AG10803 (cell line): ENCODE data around the gene OR7A5.
"Not testable (repeated sequence)": the region's sequence is repeated elsewhere in the genome, so short reads cannot be mapped to it uniquely, and the experiment has no call there.

Experiments
- DNase-seq: peaks from one replicate; pipeline ENCODE4 v3.0.0; 2010; ENCODE audit warnings: low read depth
- H3K4me3 ChIP-seq: 2 replicates; pipeline ENCODE4 v1.5.1; 2011; ENCODE audit warnings: mild to moderate bottlenecking, low read length, control low read depth
- TF ChIP-seq, protein P1 (sequence below): conservative IDR thresholded peaks from 2 replicates; pipeline ENCODE4 v1.5.1; 2011; ENCODE audit warnings: mild to moderate bottlenecking, low read length, control low read depth, inconsistent platforms

Gene OR7A5

DNA sequence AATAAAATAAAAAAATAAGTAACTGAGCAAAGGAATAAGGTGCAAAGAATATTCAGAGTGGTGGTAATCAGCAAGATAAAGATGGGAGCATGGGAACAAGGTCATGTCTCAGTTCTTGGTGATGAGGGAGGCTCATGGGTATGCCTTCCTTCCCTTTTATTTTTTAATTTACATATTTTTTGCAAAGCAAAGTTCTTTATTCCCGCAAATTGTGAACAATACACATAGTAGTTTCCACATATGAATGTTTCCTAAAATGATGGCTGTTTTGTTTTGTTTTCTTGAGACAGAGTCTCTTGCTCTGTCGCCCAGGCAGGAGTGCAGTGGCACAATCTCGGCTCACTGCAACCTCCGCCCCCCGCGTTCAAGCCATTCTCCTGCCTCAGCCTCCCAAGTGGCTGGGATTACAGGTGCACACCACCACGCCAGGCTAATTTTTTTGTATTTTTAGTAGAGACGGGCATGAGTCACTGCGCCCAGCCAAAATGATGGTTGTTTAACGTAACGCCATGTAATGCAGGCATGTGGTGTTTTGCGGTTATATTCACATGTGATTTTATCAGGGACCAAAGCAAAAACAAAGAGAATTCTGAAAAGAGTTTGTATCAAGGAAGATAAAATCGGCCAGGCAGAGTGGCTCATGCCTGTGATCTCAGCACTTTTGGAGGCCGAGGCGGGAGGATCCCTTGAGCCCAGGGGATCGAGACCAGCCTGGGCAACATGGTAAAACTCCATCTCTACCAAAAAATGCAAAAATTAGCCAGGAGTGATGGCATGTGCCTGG is 52.2 kb downstream of the OR7A5 start:
- H3K4me3 ChIP-seq, result no peak overlapping the region
- TF ChIP-seq, protein P1, sequence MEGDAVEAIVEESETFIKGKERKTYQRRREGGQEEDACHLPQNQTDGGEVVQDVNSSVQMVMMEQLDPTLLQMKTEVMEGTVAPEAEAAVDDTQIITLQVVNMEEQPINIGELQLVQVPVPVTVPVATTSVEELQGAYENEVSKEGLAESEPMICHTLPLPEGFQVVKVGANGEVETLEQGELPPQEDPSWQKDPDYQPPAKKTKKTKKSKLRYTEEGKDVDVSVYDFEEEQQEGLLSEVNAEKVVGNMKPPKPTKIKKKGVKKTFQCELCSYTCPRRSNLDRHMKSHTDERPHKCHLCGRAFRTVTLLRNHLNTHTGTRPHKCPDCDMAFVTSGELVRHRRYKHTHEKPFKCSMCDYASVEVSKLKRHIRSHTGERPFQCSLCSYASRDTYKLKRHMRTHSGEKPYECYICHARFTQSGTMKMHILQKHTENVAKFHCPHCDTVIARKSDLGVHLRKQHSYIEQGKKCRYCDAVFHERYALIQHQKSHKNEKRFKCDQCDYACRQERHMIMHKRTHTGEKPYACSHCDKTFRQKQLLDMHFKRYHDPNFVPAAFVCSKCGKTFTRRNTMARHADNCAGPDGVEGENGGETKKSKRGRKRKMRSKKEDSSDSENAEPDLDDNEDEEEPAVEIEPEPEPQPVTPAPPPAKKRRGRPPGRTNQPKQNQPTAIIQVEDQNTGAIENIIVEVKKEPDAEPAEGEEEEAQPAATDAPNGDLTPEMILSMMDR, result no peak
- DNase-seq, result no peak

DNA sequence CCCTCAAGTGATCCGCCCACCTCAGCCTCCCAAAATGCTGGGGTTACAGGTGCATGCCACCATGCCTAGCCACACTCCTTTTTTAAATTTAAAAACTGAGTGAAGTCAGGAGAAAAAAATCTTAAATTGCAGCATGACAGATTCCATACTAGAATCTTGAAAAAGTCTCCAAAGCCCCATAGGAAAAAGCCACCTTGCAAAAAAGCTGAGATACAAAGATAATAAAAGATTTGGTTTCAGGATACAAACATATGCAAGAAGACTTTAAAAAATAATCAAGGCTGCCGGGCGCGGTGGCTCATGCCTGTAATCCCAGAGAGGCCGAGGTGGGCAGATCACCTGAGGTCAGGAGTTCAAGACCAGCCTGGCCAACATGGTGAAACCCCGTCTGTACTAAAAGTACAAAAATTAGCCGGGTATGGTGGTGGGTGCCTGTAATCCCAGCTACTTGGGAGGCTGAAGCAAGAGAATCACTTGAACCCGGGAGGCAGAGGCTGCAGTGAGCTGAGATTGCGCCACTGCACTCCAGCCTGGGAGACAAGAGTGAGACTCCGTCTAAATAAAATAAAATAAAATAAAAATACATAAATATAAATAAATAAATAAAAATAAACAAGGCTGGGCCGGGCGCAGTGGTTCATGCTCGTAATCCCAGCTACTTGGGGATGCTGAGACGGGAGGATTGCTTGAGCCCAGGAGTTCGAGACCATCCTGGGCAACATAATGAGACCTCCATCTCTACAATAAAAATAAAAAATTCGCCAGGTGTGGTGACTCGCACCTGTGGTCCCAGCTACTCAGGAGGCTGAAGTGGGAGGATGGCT is 53.1 kb downstream of the OR7A5 start:
- not testable (repeated sequence) for H3K4me3 ChIP-seq, DNase-seq

DNA sequence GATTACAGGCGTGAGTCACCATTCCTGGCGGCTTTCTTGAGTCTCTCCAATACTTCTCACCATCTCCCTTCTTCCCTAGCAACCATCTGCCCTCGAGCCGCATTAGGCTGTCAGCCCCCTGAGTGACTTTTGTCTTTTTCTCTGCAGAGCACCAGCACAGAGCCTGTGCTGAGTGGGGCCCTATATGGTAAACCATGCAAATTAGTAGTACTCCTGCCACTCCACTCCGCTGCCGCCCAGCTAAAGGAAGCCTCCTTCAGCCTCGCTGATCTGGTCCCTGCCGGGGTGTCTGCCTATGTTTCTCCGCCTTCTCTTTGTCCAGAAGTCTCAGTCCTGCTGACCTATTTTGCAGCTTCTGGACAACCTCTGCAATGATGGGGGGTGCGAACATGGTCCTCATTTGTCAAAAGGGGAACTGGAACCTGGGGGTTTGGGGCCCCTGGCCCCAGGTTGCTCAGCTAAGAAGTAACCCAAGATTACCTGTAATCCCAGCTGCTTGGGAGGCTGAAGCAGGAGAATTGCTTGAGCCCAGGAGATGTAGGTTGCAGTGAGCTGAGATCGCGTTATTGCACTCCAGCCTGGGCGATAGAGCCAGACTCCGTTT is 54.3 kb downstream of the OR7A5 start:
- DNase-seq, H3K4me3 ChIP-seq: not testable (repeated sequence)

DNA sequence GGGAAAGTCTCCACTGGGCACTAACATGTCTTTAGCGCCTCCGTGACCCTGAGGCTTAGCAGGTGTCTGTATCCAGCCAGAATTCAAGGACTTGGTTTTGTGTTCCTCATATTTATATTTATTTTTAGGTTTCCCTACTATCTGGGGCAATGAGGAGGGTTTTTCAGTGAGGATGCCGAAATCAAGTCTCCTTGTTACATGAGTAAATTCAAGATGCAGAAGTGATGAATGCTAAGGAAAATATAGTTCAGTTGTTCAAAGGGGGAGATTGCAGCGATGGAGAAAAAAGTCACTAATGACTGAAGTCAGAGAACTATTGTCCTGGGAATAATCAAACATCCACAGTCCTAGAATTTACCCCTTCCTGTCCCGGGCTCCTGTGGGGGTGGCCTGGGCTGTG is 55.8 kb downstream of the OR7A5 start:
- TF ChIP-seq, protein P1, result no peak
- no peak overlapping the region for H3K4me3 ChIP-seq
- no peak for DNase-seq

DNA sequence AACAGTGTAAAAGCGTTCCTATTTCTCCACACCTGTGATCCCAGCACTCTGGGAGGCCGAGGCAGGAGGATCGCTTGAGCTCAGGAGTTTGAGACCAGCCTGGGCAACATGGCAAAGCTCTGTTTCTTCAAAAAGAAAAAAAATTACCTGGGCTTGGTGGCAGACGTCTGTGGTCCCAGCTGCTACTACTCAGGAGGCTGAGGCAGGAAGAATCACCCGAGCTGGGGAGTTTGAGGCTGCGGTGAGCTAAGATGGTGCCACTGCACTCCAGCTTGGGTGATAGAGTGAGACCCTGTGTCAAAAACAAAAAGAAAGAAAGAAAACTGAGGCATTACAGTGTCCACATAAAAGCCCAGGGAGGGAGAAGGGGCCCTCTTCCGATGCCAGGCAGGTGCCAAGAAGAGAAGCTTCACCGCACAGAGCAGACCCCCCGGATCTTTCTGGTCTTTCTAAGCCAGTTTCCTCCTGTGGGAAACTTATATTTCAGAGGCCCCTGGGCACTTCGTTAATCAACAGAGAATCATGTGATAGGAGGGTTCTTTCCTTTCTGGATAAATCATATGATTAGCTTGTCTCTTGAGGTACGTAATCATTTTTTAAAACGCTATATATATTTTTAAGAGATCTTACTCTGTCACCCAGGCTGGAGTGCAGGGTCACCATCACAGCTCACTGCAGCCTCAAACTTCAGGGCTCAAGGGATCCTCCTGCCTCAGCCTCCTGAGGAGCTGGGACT is 56.7 kb downstream of the OR7A5 start, which contains the start of gene ADGRE2:
TSS of gene ADGRE2 (minus strand) at position 451 of the 736 bp plus-strand sequence. CDS start 1,804 bp downstream, outside the sequence.
- DNase-seq, H3K4me3 ChIP-seq: not testable (repeated sequence)

DNA sequence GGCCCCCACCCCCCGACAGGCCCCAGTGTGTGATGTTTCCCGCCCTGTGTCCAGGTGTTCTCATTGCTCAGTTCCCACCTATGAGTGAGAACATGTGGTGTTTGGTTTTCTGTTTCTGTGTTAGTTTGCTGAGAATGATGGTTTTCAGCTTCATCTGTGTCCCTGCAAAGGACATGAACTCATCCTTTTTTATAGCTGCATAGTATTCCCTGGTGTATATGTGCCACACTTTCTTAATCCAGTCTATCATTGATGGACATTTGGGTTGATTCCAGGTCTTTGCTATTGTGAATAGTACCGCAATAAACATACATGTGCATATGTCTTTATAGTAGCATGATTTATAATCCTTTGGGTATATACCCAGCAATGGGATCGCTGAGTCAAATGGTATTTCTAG is 57.3 kb downstream of the OR7A5 start:
- DNase-seq, H3K4me3 ChIP-seq: not testable (repeated sequence)
